Epidermal melanocyte (primary cell): ENCODE results near the gene TLK1.
"Not testable (repeated sequence)": the region's sequence is repeated elsewhere in the genome, so short reads cannot be mapped to it uniquely, and the experiment has no call there.

ENCODE experiments used
- DNase-seq: peaks from one replicate; pipeline ENCODE4 v3.0.0; 2011; ENCODE audit warnings: low spot score; ENCODE audit not compliant: insufficient read length

TLK1 gene

GRCh38 chr2:171143670-171144062 is 17.0 kb downstream of the TLK1 start:
- DNase-seq: no peak

DNA sequence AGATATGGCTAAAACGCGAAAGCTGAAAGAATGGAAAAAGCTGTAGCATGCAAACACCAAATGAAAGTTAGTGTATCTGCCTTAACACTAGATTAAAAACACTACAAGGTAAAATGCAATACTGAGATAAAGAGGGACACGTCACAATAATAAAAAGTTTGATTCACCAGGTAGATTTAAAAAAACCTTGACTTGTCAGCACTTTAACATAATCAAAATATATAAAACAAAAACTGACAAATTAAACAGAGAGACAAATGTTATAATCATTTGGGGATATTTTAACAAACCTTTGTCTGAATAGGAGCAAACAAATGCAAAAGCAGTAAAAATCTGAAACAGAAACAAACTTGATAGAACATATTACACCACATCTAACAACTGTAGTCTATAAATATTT is 18.3 kb downstream of the TLK1 start:
- DNase-seq: no peak

GRCh38 chr2:171141320-171141719 is 19.4 kb downstream of the TLK1 start:
- DNase-seq: no peak

DNA sequence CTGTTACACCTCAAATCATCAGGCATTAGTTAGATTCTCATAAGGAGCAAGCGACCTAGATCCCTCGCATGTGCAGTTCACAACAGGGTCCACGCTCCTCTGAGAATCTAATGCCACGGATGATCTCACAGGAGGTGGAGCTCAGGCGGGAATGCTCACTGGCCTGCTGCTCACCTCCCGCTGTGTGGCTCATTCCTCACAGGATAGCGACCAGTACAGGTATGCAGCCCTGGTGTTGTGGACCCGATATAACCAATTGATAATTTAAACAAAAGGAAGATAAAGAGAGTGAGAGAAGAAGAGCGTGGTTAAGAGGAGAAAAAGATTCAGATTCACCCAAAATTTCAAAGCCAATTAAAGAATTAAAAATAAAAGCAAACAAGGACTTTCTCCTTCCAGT is 20.8 kb downstream of the TLK1 start:
- DNase-seq: no peak

GRCh38 chr2:171136024-171136423 is 24.7 kb downstream of the TLK1 start:
- no peak for DNase-seq

- no peak for DNase-seq
Observed at GRCh38 chr2:171134624-171135230, 26.0 kb downstream of the TLK1 start.

GRCh38 chr2:171132086-171132485 is 28.6 kb downstream of the TLK1 start:
- no peak for DNase-seq

GRCh38 chr2:171128461-171128860 is 32.2 kb downstream of the TLK1 start:
- no peak for DNase-seq

DNA sequence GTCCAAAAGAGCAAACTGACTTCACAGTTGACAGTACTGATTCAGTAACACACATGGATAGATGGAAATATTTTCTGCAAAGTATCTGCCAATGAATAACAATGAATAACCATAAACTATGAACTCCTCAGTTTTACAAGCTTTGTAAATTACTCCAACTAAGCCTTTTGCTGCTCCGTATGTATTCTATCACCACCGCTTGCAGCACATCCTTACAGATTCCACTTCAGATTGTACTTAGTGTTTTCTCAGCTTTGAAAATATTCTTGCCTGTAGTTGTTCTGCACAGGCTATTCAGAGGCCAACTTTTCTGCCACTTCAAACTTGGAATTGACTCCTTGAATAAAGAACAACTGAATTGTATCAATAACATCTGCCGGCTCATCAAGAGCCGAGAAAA is 36.2 kb downstream of the TLK1 start:
- no peak for DNase-seq

DNA sequence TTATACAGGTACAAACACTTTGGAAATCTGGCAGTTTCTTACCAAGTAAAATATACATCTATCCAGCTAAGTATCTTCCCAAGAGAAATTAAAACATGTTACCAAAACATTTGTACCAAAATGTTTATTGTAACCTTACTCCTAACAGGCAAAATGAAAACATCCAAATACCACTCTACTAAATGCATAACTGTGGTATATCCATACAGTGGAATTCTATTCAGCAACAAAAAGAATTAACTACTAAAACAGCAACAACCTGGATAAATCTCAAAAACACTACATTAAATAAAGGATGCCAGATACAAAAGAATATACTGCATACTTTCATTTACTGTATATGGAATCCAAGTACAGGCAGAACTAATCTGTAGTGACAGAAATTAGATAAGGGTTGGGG is 51.1 kb downstream of the TLK1 start:
- DNase-seq: no peak

- no peak for DNase-seq
Observed at GRCh38 chr2:171109020-171109419, 51.7 kb downstream of the TLK1 start.

DNA sequence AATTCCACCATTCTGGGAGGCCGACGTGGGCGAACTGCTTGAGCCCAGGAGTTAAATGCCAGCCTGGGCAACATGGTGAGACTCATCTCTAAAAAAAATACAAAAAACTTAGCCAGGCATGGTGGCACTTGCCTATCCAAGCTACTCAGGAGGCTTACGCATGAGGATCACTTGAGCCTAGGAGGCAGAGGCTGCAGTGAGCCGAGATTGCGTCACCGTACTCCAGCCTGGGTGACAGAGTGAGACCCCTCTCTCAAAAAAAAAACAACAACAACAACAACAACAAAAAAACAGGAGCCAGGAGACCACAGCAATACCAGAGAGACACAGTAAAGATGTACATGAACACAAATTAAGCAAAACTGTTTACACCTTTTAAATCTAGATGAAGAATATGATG is 52.9 kb downstream of the TLK1 start:
- DNase-seq: no peak

DNA sequence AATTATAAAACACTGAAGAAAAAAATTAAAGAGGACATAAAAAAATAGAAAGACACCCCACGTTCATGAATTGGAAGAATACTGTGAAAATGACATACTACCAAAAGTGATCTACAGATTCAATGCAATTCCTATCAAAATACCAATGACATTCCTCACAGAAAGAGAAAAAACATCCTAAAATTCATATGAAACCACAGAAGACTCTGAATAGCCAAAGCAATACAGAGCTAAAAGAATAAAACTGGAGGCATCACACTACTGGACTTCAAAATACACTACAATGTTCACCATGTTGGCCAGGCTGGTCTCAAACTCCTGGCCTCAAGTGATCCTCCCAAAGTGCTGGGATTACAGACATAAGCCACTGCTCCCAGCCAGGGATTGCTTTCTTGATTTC is 56.3 kb downstream of the TLK1 start:
- no peak for DNase-seq

GRCh38 chr2:171102802-171103201 is 57.9 kb downstream of the TLK1 start:
- no peak for DNase-seq

DNA sequence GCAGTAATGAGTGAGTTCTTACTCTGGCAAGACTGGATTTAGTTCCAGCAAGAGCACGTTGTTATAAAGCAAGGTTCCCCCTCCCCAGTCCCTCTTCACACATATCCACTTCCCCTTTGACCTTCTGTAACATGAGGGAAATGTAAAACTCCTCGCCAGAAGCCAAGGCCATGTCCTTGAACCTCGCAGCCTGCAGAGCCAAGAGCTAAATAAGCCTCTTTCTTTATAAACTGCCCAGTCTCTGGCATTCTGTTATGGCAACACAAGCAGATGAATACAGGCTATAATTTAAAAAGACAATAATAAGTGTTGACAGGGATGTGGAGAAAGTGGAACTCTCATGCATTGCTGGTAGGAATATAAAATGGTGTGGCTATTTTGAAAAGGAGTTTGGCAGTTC is 60.3 kb downstream of the TLK1 start:
- DNase-seq: no peak

GRCh38 chr2:171098607-171099006 is 62.1 kb downstream of the TLK1 start:
- DNase-seq: no peak

- no peak for DNase-seq
Observed at GRCh38 chr2:171095014-171095582, 65.6 kb downstream of the TLK1 start.

DNA sequence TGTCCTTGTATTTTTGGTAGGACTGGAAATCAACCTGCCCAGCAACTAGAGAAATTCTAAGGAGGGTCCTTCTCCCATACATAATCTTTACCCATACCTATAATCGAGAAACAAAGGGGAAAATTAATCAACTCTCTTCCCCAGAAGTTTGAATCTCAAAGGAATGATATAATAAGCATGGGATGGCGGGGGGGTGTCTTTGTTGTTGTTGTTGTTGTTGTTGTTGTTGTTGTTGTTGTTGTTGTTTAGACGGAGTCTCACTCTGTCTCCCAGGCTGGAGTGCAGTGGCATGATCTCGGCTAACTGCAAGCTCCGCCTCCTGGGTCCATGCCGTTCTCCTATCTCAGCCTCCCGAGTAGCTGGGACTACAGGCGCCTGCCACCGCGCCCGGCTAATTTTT is 69.2 kb downstream of the TLK1 start:
- not testable (repeated sequence) for DNase-seq

GRCh38 chr2:171089489-171089888 is 71.2 kb downstream of the TLK1 start:
- DNase-seq: no peak

DNA sequence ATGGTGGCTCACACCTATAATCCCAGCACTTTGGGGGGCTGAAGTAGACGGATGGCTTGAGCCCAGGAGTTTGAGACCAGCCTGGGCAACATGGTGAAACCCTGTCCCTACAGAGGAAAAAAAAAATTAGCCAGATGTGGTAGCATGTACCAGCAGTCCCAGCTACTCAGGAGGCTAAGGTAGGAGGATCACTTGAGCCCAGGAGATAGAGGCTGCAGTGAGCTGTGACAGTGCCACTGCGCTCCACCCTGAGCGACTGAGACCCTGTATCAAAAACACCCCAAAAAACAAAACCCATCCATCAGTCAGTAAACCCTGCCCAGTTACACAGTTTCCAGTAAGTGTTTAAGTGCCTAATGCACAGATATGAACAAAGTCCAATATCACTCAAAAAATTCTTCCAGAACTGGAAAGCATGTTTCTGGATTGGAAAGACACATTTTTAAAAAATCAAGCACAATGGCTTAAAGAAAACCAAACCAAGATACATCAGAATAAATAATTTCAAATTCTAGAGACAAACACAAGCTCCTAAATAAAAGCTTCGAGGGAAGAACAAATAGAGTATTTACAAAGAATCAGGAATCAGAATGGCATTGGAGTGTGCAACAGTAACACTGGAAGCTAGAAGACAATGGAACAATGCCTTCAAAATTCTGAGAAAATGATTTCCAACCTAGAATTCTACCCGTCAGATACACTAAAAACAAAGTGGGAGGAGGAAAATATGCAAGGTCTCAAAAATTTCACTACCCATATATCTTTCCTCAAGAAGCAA is 72.4 kb downstream of the TLK1 start:
- no peak for DNase-seq

- DNase-seq: no peak
Observed at GRCh38 chr2:171087547-171087946, 73.1 kb downstream of the TLK1 start.

DNA sequence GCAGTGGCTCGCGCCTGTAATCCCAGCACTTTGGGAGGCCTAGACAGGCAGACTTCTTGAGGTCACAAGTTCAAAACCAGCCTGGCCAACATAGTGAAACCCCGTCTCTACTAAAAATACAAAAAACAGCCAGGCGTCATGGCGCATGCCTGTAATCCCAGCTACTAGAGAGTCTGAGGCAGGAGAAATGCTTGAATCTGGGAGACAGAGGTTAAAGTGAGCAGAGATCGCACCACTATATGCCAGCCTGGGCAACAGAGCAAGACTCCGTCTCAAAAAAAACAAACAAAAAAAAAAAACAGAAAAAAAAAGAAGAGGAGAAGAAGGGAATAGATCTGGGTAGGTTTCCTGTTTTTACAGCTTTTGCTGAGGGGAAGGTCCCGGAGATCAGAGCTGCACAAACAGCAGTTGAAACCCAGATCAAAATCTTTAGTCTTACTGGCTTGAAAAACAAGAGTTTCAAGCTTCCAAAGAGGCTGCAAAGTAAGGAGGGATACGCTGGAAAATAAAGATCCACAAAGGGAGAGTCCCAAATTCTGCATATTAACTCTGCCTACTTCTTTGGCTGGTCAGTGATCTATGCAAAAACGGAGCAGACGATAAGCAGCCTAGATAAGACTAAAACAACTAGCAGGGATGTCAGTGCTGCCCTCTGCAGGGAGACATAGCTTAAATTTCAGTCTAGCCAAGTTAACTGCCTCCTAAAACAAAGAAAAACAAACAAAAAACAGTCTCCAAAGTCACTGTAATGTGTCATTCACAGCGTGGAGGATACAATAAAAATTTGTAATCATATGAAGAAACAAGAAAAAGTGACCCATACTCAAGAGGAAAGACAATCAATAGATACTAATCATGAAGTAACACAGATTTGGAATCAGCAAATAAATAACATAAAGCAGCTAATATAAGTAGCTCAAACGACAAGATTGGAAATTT is 74.1 kb downstream of the TLK1 start:
- DNase-seq: peak; percentile 26
